ENCODE data around the gene EIF1AX. TPM values are rescaled to one million over a fixed set of nuclear protein-coding genes. Genes with fewer than 3 reads are reported as not detected.

EIF1AX gene
- total and polyA plus RNA-seq, 2 of the 13 experiments (the other 11 are each of a cell fraction or from before 2014, with no cell fraction given), result 35.1 to 82.7 TPM

GRCh38 chrX:20116577-20117240, 24.9 kb downstream of the EIF1AX start, which contains the start of gene MAP7D2 (continued):
- TF ChIP-seq TERF1 (CRISPR knock-in tag; IDR thresholded peaks at IDR 0.05), result no peak
- TF ChIP-seq ISL2 (CRISPR knock-in tag; IDR thresholded peaks at IDR 0.05), result no peak
- TF ChIP-seq ATF6 (CRISPR knock-in tag; conservative IDR thresholded peaks at IDR 0.05), result no peak
- TF ChIP-seq NR2C2 (CRISPR knock-in tag; IDR thresholded peaks at IDR 0.05; ENCODE audit: borderline replicate concordance), result peak; percentile 31; the same call in 1 of the 2 replicates
- TF ChIP-seq SIX1 (CRISPR knock-in tag; IDR thresholded peaks at IDR 0.05; ENCODE audit: borderline replicate concordance), result no peak
- peak; percentile 52; the same call in 1 of the 2 replicates for TF ChIP-seq HNF4G (IDR thresholded peaks at IDR 0.05; ENCODE audit: borderline replicate concordance, low read depth, low read length)
- TF ChIP-seq HNF4G (CRISPR knock-in tag; IDR thresholded peaks at IDR 0.05; ENCODE audit: borderline replicate concordance, low read depth), result no peak
- no peak for TF ChIP-seq KLF16 (CRISPR knock-in tag; IDR thresholded peaks at IDR 0.05)
- TF ChIP-seq HNRNPLL (IDR thresholded peaks at IDR 0.05; ENCODE audit: low read depth, low read length, poor library complexity, severe bottlenecking), result peak; percentile 17
- TF ChIP-seq FOXO4 (CRISPR knock-in tag; conservative IDR thresholded peaks at IDR 0.05), result 0 out of 2 replicates have a peak, but pooled peaks have one; percentile 27
- TF ChIP-seq ZBTB39 (CRISPR knock-in tag; IDR thresholded peaks at IDR 0.05), result no peak
- TF ChIP-seq ZNF644 (CRISPR knock-in tag; IDR thresholded peaks at IDR 0.05; ENCODE audit: low read depth), result no peak
- TF ChIP-seq ZNF784 (CRISPR knock-in tag; IDR thresholded peaks at IDR 0.05; ENCODE audit: borderline replicate concordance), result no peak
- TF ChIP-seq MZF1 (CRISPR knock-in tag; IDR thresholded peaks at IDR 0.05; ENCODE audit: borderline replicate concordance), result no peak
- TF ChIP-seq HMG20A (CRISPR knock-in tag; IDR thresholded peaks at IDR 0.05; ENCODE audit: borderline replicate concordance), result no peak
- peak; percentile 57; the same call in 1 of the 2 replicates for TF ChIP-seq CENPT (CRISPR knock-in tag; IDR thresholded peaks at IDR 0.05; ENCODE audit: low read depth)
- no peak for TF ChIP-seq ZNF430 (CRISPR knock-in tag; IDR thresholded peaks at IDR 0.05)
- peak; percentile 21; the same call in 1 of the 2 replicates for TF ChIP-seq NR2F6 (IDR thresholded peaks at IDR 0.05)
- no peak for TF ChIP-seq NR2F6 (CRISPR knock-in tag; IDR thresholded peaks at IDR 0.05)
- TF ChIP-seq SMARCC2 (IDR thresholded peaks at IDR 0.05), result no peak
- no peak for TF ChIP-seq NFE2L1 (CRISPR knock-in tag; IDR thresholded peaks at IDR 0.05; ENCODE audit: borderline replicate concordance)
- no peak for TF ChIP-seq PPARG (CRISPR knock-in tag; conservative IDR thresholded peaks at IDR 0.05)
- no peak for TF ChIP-seq NFRKB (IDR thresholded peaks at IDR 0.05)
